DOHH2 (cell line): ENCODE data around the gene SORL1-AS1.

Source experiments
- EZH2phosphoT487 ChIP-seq: fragments of 200-600 bp; sonication (generic); IDR thresholded peaks from 2 replicates; pipeline ENCODE4 v1.6.1; 2017; ENCODE audit warnings: borderline replicate concordance, mild to moderate bottlenecking, antibody characterized with exemption, low read length, moderate library complexity, mixed read lengths
- TF ChIP-seq, protein P1 (sequence below): fragments of 200-600 bp; sonication (generic); IDR thresholded peaks from one replicate; pipeline ENCODE4 v1.5.1; 2014; ENCODE audit warnings: antibody characterized with exemption, mild to moderate bottlenecking, low read depth, low read length; ENCODE audit not compliant: poor library complexity, severe bottlenecking

DNA sequence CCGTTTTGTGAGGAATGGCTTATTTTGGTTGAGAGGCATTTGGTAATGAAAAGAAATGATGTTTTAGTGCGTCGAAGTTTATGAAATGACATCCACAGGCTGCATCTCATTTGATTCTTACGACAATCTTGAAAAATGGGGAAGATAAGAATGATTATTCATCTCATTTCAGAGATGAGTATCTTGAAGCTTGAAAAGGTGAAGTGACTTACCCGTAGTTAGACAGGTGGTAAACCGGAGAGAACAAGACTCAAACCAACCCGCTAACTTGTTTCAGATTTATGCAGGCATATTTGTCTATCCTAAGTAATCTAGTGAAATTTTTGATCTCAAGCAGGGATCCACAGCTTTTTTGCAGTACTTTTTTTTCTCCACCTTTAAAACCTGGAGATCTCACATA lies 9.1 kb upstream of the SORL1-AS1 start:
- TF ChIP-seq, protein P1, sequence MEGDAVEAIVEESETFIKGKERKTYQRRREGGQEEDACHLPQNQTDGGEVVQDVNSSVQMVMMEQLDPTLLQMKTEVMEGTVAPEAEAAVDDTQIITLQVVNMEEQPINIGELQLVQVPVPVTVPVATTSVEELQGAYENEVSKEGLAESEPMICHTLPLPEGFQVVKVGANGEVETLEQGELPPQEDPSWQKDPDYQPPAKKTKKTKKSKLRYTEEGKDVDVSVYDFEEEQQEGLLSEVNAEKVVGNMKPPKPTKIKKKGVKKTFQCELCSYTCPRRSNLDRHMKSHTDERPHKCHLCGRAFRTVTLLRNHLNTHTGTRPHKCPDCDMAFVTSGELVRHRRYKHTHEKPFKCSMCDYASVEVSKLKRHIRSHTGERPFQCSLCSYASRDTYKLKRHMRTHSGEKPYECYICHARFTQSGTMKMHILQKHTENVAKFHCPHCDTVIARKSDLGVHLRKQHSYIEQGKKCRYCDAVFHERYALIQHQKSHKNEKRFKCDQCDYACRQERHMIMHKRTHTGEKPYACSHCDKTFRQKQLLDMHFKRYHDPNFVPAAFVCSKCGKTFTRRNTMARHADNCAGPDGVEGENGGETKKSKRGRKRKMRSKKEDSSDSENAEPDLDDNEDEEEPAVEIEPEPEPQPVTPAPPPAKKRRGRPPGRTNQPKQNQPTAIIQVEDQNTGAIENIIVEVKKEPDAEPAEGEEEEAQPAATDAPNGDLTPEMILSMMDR, result no peak
- no peak for TF ChIP-seq EZH2phosphoT487
